Measurements from ENCODE around the gene CDHR2. TPM values are rescaled to one million over a fixed set of nuclear protein-coding genes. Genes with fewer than 3 reads are reported as not detected.

CDHR2 gene
- polyA plus RNA-seq, 4 donors: 15.0 to 25.7 (median 21.7) TPM

Other genes with a start within 250 kb of the CDHR2 start
- 100 to 1,000 TPM; 138 to 171 (median 160) TPM for gene KIAA1191, start 187.6 kb upstream of the CDHR2 start, polyA plus RNA-seq (ENCODE audit: insufficient read length in 4 of 4)
- gene ARL10, start 183.9 kb upstream of the CDHR2 start, polyA plus RNA-seq (ENCODE audit: insufficient read length in 4 of 4): 10 to 100 TPM in 3 of 4 donors, 1 to 10 TPM in 1; 9.7 to 17.8 (median 13.5) TPM
- gene NOP16, start 160.7 kb upstream of the CDHR2 start, polyA plus RNA-seq (ENCODE audit: insufficient read length in 4 of 4): 10 to 100 TPM; 26.5 to 33.7 (median 32.2) TPM
- 100 to 1,000 TPM in 3 of 4 donors, 10 to 100 TPM in 1; 99.5 to 151 (median 115) TPM for gene HIGD2A, start 160.6 kb upstream of the CDHR2 start, polyA plus RNA-seq (ENCODE audit: insufficient read length in 4 of 4)
- 10 to 100 TPM; 52.4 to 71.9 (median 57.8) TPM for gene CLTB, start 132.8 kb upstream of the CDHR2 start, polyA plus RNA-seq (ENCODE audit: insufficient read length in 4 of 4)
- 10 to 100 TPM; 43.6 to 48.5 (median 46.6) TPM for gene FAF2, start 101.0 kb upstream of the CDHR2 start, polyA plus RNA-seq (ENCODE audit: insufficient read length in 4 of 4)
- gene RNF44, start 11.9 kb upstream of the CDHR2 start, polyA plus RNA-seq (ENCODE audit: insufficient read length in 4 of 4): 10 to 100 TPM; 30.0 to 81.1 (median 58.9) TPM
- gene GPRIN1, start 60.8 kb downstream of the CDHR2 start, polyA plus RNA-seq (ENCODE audit: insufficient read length in 4 of 4): 1 to 10 TPM; 1.6 to 2.0 (median 1.8) TPM
- under 1 TPM in 1 of 4 donors, not detected in 3; 0.63 TPM for gene SNCB, start 81.2 kb downstream of the CDHR2 start, polyA plus RNA-seq (ENCODE audit: insufficient read length in 4 of 4)
- under 1 TPM in 3 of 4 donors, not detected in 1; 0.06 to 0.11 (median 0.07) TPM for gene EIF4E1B, start 81.3 kb downstream of the CDHR2 start, polyA plus RNA-seq (ENCODE audit: insufficient read length in 4 of 4)
- gene TSPAN17, start 98.1 kb downstream of the CDHR2 start, polyA plus RNA-seq (ENCODE audit: insufficient read length in 4 of 4): 10 to 100 TPM; 29.2 to 37.8 (median 33.5) TPM